ENCODE measurements around the gene ARL6IP6.
A peak's percentile ranks its signal among the peaks of the same experiment; 100 is the strongest.
"Not testable (repeated sequence)": the region's sequence is repeated elsewhere in the genome, so short reads cannot be mapped to it uniquely, and the experiment has no call there.

The ARL6IP6 gene

GRCh38 chr2:152718076-152718908 lies at the start of gene ARL6IP6:
Gene ARL6IP6 (plus strand): TSS chr2:152718620. CDS start chr2:152718625, 5 bp downstream.
- DNase-seq, result peak; percentile 92 to 93

GRCh38 chr2:152674334-152674733 lies 44.1 kb upstream of the ARL6IP6 start:
- DNase-seq, result no peak

DNA sequence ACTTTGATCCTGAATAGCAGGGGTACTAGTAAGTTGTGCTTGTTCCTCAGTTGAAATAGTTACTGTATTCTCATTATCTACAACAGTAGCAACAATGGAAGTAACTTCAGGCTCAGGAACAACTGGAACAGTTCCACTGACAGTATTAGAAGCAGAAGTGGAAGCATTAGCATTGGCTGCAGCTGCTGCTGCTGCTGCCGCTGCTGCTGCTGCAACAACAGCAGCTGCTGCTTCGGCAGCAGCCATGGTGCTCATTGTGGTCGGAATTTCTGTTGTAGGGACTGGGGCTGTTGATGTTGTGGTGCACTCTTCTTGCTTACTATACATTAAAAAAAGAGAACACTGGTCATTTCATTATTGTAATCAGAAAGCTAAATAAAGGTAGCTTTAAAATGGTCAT lies 42.0 kb upstream of the ARL6IP6 start:
- no peak for DNase-seq

DNA sequence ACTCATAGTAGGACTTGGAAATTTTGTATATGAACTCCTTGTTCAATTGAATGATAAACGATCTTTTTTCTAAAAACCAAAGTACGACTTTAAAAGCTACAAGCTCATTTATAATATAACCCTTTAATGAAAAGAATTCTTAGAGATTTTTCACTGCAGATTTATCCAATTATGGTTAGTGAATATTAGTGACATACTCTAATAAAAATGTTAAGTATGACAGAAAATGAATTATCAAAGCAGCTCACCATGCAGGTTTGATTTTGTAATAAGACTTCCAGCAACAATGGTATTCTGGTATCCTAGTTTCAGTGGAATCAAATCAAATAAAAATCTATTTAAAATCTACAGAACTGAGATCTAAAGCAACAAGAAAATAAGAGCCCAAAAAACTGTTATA lies 39.6 kb upstream of the ARL6IP6 start:
- DNase-seq, result no peak

GRCh38 chr2:152682663-152683062 lies 35.8 kb upstream of the ARL6IP6 start:
- no peak for DNase-seq

DNA sequence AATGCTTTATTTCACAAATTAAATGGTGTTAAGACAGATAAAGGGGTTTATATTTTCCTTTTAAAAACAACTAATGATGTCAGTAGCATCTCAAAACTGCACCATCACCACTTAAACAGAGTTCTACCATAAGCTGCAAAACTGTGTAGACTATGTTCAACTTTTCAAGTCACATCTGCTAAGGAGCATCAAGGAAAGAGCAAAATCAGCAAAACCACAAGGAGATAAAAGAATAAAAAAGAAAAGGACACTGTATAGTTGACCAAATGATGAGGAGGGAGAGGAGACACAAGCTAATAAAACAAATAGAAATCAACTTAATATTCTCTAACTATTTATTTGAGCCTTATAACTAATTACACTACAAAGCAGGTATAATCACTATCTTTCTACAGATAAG lies 35.0 kb upstream of the ARL6IP6 start:
- DNase-seq, result no peak

GRCh38 chr2:152686321-152686720 lies 32.1 kb upstream of the ARL6IP6 start:
- DNase-seq, result no peak

DNA sequence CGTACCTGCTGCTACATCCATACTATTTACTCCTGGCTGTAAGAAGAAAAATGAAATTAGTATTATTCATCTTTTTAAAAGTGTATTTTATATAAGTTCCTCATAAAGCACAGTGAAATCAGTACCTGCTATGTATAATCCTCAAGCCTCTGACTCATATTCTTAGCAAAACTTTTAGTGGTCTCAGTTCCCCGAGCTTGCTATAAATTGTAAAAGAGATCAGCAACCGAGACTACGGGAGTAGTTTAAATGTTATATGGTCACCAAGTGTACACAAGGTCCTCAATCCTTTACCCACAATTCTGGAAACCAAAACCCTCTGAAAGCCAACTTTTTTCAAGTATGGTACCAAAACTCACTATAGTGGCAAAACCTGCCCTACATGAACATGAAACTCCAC lies 25.4 kb upstream of the ARL6IP6 start:
- no peak for DNase-seq

- peak; percentile 27 for DNase-seq
These were observed 24.2 kb upstream of the ARL6IP6 start for GRCh38 chr2:152694161-152694661.

- DNase-seq, result no peak
These were observed 22.7 kb upstream of the ARL6IP6 start for GRCh38 chr2:152695763-152696162.

DNA sequence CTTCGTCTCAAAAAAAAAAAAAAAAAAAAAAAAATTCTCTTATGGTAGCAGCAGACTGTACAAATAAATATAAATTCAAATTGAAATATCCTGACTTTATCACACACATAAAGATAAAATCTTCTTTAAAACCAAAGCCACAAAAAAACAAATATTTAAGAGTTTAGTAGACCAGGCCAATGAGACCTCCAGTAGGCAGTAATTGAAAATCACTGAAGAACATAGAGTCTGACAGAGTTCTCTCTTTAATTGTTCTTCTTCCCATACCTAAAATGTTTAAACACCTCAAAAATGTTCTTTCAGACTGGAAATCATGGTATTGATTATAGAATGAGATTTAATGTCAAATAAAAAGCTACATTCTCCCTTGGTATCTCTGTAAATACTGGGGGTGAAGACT lies 21.9 kb upstream of the ARL6IP6 start:
- DNase-seq, result no peak

DNA sequence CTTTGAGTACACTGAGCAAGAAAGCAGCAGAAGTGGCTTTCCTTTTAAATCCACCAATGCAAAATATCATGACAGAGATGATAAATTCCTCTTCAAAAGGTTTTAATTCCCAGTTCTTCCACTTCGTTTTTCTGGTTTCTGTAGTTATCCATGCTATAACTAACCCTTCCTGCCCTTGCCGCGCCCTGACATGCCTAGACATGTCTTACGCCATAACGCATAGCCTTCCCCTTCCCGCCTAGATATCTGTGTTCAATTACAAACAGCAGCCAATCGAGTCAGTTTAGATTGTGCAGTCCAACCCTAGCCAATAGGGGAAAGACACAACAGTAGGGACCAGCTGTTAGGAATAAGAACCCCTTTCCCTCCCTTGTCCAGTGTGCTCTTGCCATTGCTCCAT lies 17.2 kb upstream of the ARL6IP6 start:
- DNase-seq, result no peak

DNA sequence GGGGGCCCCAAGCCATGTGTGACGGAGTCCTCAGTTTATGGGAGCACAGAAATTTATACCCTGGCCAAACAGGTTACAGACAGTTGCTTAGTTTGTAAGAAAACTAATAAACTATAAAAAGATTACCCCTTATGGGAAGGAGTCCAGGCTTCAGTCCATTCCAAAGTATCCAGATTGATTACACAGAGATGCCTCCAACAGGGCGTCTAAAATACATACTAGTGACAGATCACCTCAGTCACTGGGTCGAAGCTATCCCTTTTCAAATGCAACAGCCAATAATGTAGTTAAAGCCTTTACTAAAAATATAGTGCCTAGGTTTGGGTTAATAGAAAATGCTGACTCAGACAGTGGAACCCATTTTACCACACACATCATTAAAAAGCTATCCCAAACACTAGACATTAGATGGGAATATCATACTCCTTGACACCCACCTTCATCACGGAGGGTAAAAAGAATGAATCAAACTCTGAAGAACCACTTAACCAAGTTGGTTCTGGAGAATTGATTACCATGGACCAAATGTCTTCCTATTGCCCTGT lies 11.9 kb upstream of the ARL6IP6 start:
- no peak for DNase-seq

DNA sequence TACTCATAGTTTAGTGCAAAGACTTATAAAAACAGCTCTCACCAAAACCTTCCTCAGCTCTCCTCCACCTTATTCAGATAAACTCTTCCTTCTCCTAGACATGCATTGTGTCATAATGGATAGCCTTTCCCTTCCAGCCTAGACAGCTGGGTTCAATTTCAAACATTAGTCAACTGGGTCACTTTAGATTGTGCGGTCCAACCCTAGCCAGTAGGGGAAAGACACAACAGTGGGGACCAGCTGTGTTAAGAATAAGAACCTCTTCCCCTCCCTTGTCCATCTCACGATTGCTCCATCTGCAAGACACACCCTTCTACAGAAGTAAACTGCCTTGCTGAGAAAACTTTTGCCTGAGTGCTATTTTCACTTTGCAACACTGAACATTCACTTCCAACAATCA lies 9.7 kb upstream of the ARL6IP6 start:
- DNase-seq, result no peak

DNA sequence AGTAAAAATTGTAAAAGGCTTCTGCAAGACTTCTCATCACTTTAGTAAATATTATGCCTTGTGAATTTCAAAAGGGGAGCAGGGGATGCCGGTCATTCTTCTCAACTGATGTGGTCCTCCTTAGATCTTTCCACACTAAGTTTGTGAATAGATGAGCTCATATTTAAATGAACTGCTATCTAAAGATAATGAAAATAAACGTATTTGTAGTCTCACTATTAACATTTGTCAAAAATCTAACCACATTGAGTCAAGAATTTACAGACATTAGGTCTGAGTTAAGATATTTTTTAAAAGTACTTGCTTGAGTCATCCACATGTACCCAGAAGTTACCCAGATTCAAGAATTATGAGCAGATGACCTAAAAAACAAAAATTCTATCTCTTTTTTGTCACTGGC lies 7.7 kb upstream of the ARL6IP6 start:
- no peak for DNase-seq

DNA sequence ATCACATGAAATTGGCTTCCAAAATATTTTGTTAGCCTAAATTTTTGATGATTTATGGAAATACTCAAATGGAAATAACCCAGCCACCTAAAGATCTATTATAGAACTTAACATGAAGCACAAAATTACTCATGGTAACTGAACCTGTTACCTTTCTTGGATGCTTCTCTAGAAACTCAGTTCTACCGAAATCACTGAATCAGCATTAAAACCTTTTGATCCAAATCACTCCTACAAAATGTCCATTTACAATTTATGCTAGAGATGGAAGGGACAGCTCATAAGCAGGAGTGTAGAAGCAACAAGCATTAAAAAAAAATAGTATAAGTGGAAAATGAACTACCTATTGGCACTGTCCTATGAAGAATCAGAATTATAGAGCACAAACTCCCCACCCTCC lies 3.3 kb upstream of the ARL6IP6 start:
- no peak for DNase-seq

DNA sequence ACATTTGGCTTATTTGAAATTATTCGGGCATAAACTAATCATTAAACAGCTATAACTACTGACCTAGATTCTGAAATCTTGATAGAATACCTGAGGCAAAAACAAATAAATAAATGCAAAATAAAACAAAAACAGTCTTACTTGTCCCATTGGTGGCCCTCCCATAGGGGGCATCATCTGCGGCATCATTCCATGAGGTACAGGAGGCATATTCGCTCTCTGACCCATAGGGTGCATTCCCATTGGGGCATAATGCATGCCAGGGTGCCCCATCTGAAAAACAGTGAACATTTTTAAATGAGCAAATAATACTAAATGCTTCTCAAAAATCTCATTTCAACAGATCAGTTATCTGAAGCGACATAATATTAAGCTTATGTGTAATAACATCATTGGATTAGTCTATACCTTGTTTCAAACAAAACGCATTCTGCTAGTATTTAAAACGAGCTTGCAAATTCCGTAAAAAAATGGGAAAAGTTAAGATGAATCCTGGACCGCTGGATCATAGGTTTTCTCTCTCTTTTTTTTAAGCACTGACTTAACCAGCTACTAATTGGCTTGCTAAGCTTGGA lies 2.5 kb upstream of the ARL6IP6 start:
- DNase-seq, result peak in 1 of 2 donors; percentile 12

DNA sequence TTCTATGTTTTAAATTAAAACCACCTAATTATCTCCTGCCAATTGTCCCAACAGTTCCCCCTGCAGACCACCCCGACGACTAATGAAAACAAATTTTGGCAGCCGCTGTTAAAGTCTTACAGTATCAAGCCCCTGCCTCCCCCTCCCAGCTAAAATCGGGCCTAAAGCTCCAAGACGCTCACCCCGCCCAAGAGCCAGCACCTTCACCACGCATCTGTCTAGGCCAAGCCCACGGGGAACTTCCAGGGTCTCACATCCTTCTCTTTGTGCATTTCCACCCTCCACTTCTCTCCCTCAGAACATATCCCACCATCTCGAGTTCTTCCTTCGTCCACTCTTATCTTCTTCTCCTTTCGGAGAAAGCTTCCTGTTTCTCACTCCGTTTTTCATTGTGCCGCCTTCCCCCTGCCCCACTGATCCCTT lies 1.6 kb upstream of the ARL6IP6 start:
- DNase-seq, result peak; percentile 31 to 33

GRCh38 chr2:152717228-152718075 lies 968 bp upstream of the ARL6IP6 start, which contains the start of gene PRPF40A:
Gene PRPF40A (minus strand): TSS chr2:152717461. CDS start chr2:152717439, 22 bp downstream.
- DNase-seq, result peak; percentile 99

- DNase-seq, result no peak
These were observed 657 bp downstream of the ARL6IP6 start for GRCh38 chr2:152718909-152719645.

GRCh38 chr2:152720794-152721193 lies 2.4 kb downstream of the ARL6IP6 start:
- no peak for DNase-seq

DNA sequence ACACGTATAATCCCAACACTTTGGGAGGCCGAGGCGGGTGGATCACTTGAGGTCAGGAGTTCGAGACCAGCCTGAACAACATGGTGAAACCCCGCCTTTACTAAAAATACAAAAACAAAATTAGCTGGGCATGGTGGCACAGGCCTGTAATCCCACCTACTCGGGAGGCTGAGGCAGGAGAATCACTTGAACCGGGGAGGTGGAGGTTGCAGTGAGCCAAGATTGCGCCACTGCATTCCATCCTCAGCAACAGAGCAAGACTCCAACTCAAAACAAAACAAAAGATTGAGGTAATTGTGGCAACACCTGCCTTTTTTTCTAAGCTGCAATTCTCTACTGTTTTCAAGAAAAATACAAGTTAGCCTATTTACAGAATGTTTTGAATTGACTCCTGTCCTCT lies 4.2 kb downstream of the ARL6IP6 start:
- DNase-seq, result not testable (repeated sequence)
